GM12878 (cell line): ENCODE measurements around the gene LRRC3C. TPM values are rescaled to one million over a fixed set of nuclear protein-coding genes. Genes with fewer than 3 reads are reported as not detected.

Source experiments
- BRCA1 ChIP-seq: IDR thresholded peaks from 2 replicates; pipeline ENCODE4 v1.6.1; 2011; ENCODE audit warnings: low read depth, low read length, improper control_type of control experiment
- CREB1 ChIP-seq: IDR thresholded peaks from 2 replicates; pipeline ENCODE4 v1.6.1; 2012; ENCODE audit warnings: low read depth, mild to moderate bottlenecking, inconsistent platforms
- DPF2 ChIP-seq: fragments of 450-650 bp; IDR thresholded peaks from 2 replicates; pipeline ENCODE4 v1.6.1; 2017; ENCODE audit warnings: mild to moderate bottlenecking
- ETV6 ChIP-seq, 2 experiments: fragments of 450-650 bp in 1 of 2; IDR thresholded peaks in 1 of 2; conservative IDR thresholded peaks in 1 of 2; 2 replicates each; pipeline ENCODE4 v1.6.1; 2014; ENCODE audit warnings: antibody characterized with exemption in 1 of 2, borderline replicate concordance in 1 of 2, low read depth in 1 of 2, mild to moderate bottlenecking in 1 of 2, moderate library complexity in 1 of 2
- JUNB ChIP-seq: IDR thresholded peaks from 2 replicates; pipeline ENCODE4 v1.6.1; 2016; ENCODE audit warnings: antibody characterized with exemption, mild to moderate bottlenecking
- KDM1A ChIP-seq: fragments of 200-600 bp; sonication (generic); IDR thresholded peaks from 2 replicates; pipeline ENCODE4 v1.6.1; 2016; ENCODE audit warnings: borderline replicate concordance
- SRF ChIP-seq, 2 experiments: IDR thresholded peaks; 2 replicates each; pipeline ENCODE4 v1.6.1; 2011; ENCODE audit warnings: low read depth in 2 of 2, low read length in 2 of 2, mild to moderate bottlenecking in 1 of 2, moderate library complexity in 1 of 2
- YY1 ChIP-seq: IDR thresholded peaks from 2 replicates; pipeline ENCODE4 v1.6.1; 2011; ENCODE audit warnings: low read depth, mild to moderate bottlenecking, low read length
- ZNF207 ChIP-seq: fragments of 450-650 bp; IDR thresholded peaks from 2 replicates; pipeline ENCODE4 v1.6.1; 2014; ENCODE audit warnings: antibody characterized with exemption, mild to moderate bottlenecking, borderline replicate concordance
- polyA plus RNA-seq, 11 experiments: library from polyadenylated mRNA; depleted of rRNA in 4 of 11; unstranded in 6 of 11; stranded (reverse) in 5 of 11; fragments of >200 nt; fragmentation: Nextera tagmentation in 4 of 11; fragmentation: Illumina TruSeq in 1 of 11; extraction: Ambion mirVana in 4 of 11; extraction: Trizol in 1 of 11; gene quantifications; 1 replicate in 1 of 11; 2 replicates in 10 of 11; pipeline versions ENCODE4 v1.2.1 to v1.2.3, GENCODE V29; 2011 to 2016; ENCODE audit warnings: inconsistent platforms in 2 of 11, missing spikeins in 2 of 11, low read depth in 1 of 11
- total RNA-seq, 4 experiments: library from RNA; depleted of rRNA in 3 of 4; stranded (reverse); fragments of >200 nt in 3 of 4; fragmentation: Illumina TruSeq in 1 of 4; extraction: Trizol in 1 of 4; gene quantifications; 2 replicates each; pipeline versions ENCODE4 v1.2.1 to v1.2.3, GENCODE V29; 2013 to 2021
- TF ChIP-seq, protein P1 (sequence below): IDR thresholded peaks from 2 replicates; pipeline ENCODE4 v1.6.1; 2012; ENCODE audit warnings: low read depth, low read length, improper control_type of control experiment
- TF ChIP-seq, protein P2 (sequence below): fragments of 450-650 bp; IDR thresholded peaks from 2 replicates; pipeline ENCODE4 v1.6.1; 2018; ENCODE audit warnings: borderline replicate concordance, mild to moderate bottlenecking; ENCODE audit not compliant: partially characterized antibody
- TF ChIP-seq, protein P3 (sequence below): IDR thresholded peaks from 2 replicates; pipeline ENCODE4 v1.6.1; 2012; ENCODE audit warnings: low read depth, low read length, improper control_type of control experiment
- TF ChIP-seq, protein P4 (sequence below): fragments of 450-650 bp; conservative IDR thresholded peaks from 2 replicates; pipeline ENCODE4 v1.6.1; 2017; ENCODE audit warnings: mild to moderate bottlenecking, moderate library complexity
- TF ChIP-seq, protein P5 (sequence below): fragments of 450-650 bp; formaldehyde crosslinking; IDR thresholded peaks from 2 replicates; pipeline ENCODE4 v1.5.0; 2022; ENCODE audit warnings: mild to moderate bottlenecking, missing genetic modification characterization
- TF ChIP-seq, protein P6 (sequence below): fragments of 450-650 bp; IDR thresholded peaks from 2 replicates; pipeline ENCODE4 v1.6.1; 2017; ENCODE audit warnings: borderline replicate concordance
- TF ChIP-seq, protein P7 (sequence below): IDR thresholded peaks from 2 replicates; pipeline ENCODE4 v1.6.1; 2011; ENCODE audit warnings: low read depth, low read length, improper control_type of control experiment, borderline replicate concordance

The LRRC3C gene
- total and polyA plus RNA-seq, 10 of the 15 experiments (the other 5 are each of a cell fraction or from before 2014, with no cell fraction given), result not detected

DNA sequence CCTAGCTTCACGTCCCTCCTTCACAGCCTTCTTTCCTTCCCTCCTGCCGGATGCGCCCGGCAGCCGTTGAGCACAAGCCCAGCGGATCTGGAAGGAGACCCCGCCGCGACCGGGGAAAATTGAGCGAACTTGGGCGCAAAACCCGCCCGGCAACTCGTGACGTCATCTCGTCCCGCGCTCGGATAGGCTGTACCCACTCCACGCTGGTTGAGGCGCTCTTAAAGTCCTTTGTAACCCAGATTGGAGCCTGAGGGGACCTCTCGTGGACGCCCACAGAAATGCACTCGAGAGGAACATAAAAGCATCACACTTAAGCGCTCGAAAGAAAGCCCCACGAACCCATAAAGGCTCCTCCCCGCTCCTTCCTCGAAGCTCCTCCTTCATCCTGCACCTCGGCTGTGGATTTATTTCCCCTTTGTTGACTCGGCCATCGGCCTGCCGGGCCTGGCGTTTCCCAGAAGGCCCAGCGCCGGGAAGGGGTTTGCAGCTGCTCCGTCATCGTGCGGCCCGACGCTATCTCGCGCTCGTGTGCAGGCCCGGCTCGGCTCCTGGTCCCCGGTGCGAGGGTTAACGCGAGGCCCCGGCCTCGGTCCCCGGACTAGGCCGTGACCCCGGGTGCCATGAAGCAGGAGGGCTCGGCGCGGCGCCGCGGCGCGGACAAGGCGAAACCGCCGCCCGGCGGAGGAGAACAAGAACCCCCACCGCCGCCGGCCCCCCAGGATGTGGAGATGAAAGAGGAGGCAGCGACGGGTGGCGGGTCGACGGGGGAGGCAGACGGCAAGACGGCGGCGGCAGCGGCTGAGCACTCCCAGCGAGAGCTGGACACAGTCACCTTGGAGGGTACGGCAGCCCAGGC is 53.0 kb downstream of the LRRC3C start, which contains the start of gene PSMD3 (continued):
- TF ChIP-seq ETV6 (conservative IDR thresholded peaks at IDR 0.05 in 1 of 2, IDR thresholded peaks at IDR 0.05 in 1 of 2; ENCODE audit: borderline replicate concordance in 1 of 2, low read depth in 1 of 2) (0 out of 4 replicates have a peak, but pooled peaks of 1 of the 2 experiments have one; percentile 46), JUNB (no peak), YY1 (peak; percentile 95), BRCA1 (peak; percentile 56), ZNF207 (peak; percentile 97), CREB1 (peak; percentile 92), DPF2 (peak; percentile 79), KDM1A (no peak), SRF (IDR thresholded peaks at IDR 0.05; ENCODE audit: low read depth in 2 of 2, low read length in 2 of 2) (peak; percentile 96 to 100)
- TF ChIP-seq, protein P1, sequence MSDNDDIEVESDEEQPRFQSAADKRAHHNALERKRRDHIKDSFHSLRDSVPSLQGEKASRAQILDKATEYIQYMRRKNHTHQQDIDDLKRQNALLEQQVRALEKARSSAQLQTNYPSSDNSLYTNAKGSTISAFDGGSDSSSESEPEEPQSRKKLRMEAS, result peak; percentile 91
- TF ChIP-seq, protein P2, sequence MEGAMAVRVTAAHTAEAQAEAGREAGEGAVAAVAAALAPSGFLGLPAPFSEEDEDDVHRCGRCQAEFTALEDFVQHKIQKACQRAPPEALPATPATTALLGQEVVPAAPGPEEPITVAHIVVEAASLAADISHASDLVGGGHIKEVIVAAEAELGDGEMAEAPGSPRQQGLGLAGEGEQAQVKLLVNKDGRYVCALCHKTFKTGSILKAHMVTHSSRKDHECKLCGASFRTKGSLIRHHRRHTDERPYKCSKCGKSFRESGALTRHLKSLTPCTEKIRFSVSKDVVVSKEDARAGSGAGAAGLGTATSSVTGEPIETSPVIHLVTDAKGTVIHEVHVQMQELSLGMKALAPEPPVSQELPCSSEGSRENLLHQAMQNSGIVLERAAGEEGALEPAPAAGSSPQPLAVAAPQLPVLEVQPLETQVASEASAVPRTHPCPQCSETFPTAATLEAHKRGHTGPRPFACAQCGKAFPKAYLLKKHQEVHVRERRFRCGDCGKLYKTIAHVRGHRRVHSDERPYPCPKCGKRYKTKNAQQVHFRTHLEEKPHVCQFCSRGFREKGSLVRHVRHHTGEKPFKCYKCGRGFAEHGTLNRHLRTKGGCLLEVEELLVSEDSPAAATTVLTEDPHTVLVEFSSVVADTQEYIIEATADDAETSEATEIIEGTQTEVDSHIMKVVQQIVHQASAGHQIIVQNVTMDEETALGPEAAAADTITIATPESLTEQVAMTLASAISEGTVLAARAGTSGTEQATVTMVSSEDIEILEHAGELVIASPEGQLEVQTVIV, result peak; percentile 80
- TF ChIP-seq, protein P3, sequence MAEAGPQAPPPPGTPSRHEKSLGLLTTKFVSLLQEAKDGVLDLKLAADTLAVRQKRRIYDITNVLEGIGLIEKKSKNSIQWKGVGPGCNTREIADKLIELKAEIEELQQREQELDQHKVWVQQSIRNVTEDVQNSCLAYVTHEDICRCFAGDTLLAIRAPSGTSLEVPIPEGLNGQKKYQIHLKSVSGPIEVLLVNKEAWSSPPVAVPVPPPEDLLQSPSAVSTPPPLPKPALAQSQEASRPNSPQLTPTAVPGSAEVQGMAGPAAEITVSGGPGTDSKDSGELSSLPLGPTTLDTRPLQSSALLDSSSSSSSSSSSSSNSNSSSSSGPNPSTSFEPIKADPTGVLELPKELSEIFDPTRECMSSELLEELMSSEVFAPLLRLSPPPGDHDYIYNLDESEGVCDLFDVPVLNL, result no peak
- TF ChIP-seq, protein P4, sequence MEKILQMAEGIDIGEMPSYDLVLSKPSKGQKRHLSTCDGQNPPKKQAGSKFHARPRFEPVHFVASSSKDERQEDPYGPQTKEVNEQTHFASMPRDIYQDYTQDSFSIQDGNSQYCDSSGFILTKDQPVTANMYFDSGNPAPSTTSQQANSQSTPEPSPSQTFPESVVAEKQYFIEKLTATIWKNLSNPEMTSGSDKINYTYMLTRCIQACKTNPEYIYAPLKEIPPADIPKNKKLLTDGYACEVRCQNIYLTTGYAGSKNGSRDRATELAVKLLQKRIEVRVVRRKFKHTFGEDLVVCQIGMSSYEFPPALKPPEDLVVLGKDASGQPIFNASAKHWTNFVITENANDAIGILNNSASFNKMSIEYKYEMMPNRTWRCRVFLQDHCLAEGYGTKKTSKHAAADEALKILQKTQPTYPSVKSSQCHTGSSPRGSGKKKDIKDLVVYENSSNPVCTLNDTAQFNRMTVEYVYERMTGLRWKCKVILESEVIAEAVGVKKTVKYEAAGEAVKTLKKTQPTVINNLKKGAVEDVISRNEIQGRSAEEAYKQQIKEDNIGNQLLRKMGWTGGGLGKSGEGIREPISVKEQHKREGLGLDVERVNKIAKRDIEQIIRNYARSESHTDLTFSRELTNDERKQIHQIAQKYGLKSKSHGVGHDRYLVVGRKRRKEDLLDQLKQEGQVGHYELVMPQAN, result peak; percentile 97
- TF ChIP-seq, protein P5, sequence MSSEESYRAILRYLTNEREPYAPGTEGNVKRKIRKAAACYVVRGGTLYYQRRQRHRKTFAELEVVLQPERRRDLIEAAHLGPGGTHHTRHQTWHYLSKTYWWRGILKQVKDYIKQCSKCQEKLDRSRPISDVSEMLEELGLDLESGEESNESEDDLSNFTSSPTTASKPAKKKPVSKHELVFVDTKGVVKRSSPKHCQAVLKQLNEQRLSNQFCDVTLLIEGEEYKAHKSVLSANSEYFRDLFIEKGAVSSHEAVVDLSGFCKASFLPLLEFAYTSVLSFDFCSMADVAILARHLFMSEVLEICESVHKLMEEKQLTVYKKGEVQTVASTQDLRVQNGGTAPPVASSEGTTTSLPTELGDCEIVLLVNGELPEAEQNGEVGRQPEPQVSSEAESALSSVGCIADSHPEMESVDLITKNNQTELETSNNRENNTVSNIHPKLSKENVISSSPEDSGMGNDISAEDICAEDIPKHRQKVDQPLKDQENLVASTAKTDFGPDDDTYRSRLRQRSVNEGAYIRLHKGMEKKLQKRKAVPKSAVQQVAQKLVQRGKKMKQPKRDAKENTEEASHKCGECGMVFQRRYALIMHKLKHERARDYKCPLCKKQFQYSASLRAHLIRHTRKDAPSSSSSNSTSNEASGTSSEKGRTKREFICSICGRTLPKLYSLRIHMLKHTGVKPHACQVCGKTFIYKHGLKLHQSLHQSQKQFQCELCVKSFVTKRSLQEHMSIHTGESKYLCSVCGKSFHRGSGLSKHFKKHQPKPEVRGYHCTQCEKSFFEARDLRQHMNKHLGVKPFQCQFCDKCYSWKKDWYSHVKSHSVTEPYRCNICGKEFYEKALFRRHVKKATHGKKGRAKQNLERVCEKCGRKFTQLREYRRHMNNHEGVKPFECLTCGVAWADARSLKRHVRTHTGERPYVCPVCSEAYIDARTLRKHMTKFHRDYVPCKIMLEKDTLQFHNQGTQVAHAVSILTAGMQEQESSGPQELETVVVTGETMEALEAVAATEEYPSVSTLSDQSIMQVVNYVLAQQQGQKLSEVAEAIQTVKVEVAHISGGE (CRISPR knock-in tag), result no peak
- TF ChIP-seq, protein P6, sequence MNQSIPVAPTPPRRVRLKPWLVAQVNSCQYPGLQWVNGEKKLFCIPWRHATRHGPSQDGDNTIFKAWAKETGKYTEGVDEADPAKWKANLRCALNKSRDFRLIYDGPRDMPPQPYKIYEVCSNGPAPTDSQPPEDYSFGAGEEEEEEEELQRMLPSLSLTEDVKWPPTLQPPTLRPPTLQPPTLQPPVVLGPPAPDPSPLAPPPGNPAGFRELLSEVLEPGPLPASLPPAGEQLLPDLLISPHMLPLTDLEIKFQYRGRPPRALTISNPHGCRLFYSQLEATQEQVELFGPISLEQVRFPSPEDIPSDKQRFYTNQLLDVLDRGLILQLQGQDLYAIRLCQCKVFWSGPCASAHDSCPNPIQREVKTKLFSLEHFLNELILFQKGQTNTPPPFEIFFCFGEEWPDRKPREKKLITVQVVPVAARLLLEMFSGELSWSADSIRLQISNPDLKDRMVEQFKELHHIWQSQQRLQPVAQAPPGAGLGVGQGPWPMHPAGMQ, result no peak
- TF ChIP-seq, protein P7, sequence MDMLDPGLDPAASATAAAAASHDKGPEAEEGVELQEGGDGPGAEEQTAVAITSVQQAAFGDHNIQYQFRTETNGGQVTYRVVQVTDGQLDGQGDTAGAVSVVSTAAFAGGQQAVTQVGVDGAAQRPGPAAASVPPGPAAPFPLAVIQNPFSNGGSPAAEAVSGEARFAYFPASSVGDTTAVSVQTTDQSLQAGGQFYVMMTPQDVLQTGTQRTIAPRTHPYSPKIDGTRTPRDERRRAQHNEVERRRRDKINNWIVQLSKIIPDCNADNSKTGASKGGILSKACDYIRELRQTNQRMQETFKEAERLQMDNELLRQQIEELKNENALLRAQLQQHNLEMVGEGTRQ, result no peak
